ENCODE results near the gene NMNAT2.

NMNAT2 gene

DNA sequence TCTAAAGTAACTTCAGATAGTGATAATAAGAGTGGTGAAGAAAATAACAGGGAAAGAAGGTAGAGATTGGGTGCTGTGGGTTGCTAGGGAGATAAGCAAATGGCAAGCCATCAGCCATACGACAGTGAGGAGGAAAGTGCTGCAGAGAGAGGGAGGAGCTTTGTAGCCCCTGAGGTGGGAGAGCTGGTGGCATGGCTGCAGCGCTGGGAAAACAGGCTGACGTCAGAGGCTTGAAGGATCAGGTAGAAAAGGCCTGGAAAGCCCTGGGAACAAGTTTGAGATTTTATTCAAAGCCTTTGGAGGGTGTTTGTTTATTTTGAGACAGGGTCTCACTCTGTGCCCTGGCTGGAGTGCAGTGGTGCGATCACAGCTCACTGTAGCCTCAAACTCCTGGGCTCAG, 109.5 kb downstream of the NMNAT2 start:
- no peak for DNase-seq

- no peak for DNase-seq
These were observed 111.7 kb downstream of the NMNAT2 start for GRCh38 chr1:183306317-183307042.

DNA sequence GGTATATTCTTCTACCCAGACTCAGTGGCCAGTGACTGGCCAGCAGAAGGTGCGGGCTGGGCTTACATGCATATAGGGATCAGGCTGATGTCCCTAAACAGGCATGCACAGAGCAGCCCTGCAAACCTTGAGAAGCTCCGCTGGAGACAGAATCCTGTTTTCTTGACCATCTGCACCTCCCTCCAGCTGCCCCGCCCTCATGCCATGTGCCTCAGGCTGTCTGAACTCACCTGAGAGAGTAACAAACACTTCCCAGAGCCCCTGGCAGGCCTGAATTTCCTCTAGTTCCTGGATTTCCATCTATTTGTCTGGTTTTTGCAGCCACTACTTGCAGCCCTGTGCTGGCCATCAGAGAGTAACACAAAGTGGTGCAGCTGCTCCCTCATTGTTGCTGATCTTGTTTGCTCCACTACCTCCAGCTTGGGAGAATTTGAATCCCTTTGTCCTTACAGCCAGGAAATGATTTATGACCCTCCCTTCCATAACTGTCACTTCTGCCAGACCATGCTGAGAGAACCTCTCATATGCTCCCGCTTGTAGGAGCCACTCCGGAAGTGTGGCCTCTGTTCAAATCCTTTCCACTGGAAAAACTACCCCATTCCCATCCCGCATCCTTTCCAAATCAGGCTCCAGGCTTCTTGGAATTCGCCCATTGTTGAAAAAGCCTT, 113.6 kb downstream of the NMNAT2 start:
- no peak for DNase-seq

DNA sequence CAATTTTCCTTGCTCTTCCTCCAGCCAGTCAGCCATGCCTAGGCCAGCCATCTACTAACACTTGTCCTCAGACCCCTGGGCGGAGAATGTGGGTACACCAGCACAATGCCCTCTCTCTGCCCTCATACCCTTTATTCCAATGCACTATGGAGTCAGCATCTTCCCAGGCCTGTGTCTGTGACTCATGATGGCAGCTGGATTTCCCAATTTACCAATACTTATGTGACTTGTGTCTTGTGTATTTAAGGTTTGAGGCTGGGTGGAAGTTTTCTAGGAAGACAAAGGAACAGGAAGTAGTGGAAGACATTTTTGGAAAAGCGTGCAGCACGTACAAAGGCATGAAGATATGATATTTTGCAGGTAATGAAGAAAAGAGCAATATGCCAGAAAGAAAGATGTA, 114.3 kb downstream of the NMNAT2 start:
- DNase-seq, result no peak

GRCh38 chr1:183303323-183303645, 114.9 kb downstream of the NMNAT2 start:
- no peak for DNase-seq

- no peak for DNase-seq
These were observed 115.5 kb downstream of the NMNAT2 start for GRCh38 chr1:183302452-183303322.

- DNase-seq, result no peak
These were observed 116.9 kb downstream of the NMNAT2 start for GRCh38 chr1:183301239-183301638.

- DNase-seq, result no peak
These were observed 117.4 kb downstream of the NMNAT2 start for GRCh38 chr1:183300828-183301227.

GRCh38 chr1:183300395-183300794, 117.8 kb downstream of the NMNAT2 start:
- DNase-seq, result no peak

- DNase-seq, result no peak
These were observed 121.4 kb downstream of the NMNAT2 start for GRCh38 chr1:183296782-183297181.

- DNase-seq, result no peak
These were observed 122.7 kb downstream of the NMNAT2 start for GRCh38 chr1:183295521-183295920.

- no peak for DNase-seq
These were observed 124.3 kb downstream of the NMNAT2 start for GRCh38 chr1:183293876-183294275.

- DNase-seq, result no peak
These were observed 124.9 kb downstream of the NMNAT2 start for GRCh38 chr1:183293241-183293640.

GRCh38 chr1:183291802-183292514, 126.2 kb downstream of the NMNAT2 start:
- no peak for DNase-seq

DNA sequence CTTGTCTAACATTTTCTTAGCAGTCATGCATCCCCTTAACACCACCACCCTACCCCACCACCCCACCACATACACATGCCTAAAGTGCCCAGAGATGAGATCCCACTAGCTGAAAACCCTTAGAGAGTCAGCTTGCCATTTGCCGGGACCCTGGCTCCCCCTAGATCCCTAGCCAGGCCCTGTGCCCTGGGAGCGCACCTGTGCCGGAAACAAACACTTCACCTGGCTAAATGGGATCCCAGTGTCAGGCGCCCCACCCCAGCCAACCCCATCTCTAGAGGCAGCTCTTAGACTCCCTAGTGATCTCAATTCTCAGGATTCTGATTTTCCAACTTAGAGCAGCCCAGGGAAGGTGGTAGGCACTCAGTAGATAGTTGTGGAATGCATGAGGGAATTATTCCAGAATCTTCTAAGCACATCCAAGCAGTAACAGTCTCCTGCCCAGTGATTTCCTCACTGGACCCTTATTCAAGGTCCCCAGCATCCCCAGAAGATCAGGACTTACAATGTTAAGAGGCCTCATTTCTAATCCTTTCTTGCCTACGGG, 126.9 kb downstream of the NMNAT2 start:
- DNase-seq, result no peak

- no peak for DNase-seq
These were observed 127.6 kb downstream of the NMNAT2 start for GRCh38 chr1:183290628-183291027.

GRCh38 chr1:183289051-183289496, 129.1 kb downstream of the NMNAT2 start:
- DNase-seq, result no peak

DNA sequence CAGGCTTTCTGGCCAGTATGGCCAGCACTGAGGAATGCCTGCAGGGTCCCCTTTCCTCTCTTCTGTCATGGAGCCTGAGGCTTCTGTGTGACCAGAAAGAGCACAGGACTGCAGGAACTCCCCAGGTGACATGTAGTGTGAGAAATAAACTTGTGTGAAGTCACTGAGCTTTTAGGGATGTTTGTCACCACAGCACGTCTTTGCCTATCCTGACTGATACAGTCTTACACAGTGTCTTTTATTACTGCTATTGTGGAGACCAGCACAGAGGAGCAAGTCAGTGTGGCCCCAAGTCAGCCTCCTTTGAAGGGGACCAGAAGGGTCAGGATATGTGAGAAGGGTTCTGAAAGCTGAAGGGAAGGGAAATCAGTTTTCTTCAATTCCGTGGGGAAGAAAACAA, 129.6 kb downstream of the NMNAT2 start:
- no peak for DNase-seq

DNA sequence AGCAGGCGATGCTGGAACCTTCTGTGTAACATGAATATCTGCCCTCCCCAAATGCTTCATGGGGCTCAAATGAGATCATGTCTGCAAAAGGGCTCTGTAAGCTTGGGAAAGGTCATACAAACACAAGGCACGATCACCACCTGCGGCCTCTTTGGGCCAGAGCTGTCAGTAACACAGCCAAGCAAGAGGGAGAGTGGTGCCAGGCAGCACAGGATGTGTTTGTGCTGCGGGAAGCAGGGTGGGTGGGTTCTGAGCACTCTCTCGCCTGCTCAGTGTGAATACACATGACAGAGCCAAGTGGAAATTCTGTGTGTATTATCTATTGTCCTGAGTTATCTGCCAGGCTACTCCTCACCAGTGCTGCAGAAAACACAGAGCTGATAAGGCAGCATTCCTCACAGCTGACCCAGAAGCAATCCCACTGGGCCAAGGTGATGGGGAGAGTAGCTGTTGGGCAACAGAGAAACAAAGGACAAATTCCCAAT, 130.9 kb downstream of the NMNAT2 start:
- no peak for DNase-seq

DNA sequence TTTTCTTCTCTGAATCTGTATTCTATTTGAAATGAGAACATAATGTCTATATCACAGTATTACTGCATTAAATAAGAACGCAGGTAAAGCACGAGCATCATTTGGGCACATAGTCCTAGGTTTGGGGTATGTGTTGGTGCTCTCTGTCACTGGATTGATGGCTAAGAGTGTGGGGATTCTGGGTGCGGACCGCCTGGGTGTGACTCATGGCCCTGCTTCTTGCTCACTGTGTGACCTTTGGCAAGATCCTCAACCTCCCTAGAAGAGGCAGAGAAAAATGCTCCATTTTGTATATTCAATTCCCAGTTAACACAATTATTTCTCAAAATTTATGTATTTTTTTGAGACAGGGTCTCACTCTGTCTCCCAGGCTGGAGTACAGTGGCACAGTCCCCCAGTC, 132.4 kb downstream of the NMNAT2 start:
- DNase-seq, result no peak

DNA sequence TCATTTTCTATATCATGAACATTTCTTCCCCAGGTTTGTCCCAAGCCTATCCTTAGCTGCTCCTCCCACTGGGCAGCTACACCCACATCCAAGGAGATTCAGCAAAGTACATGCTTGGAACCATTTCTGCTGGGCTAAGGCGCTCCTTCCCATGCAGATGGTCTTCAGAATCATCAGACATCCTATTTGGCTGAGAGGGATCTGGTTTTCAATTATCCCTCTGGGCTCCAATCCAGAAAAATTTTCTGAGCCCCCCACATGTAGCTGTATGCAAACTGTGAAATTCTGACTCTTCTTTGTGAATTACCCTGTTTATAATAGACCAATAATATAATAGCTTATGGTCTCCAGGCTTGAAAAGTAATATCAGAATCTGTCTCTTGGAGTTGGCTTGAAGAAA, 132.9 kb downstream of the NMNAT2 start:
- DNase-seq, result no peak

DNA sequence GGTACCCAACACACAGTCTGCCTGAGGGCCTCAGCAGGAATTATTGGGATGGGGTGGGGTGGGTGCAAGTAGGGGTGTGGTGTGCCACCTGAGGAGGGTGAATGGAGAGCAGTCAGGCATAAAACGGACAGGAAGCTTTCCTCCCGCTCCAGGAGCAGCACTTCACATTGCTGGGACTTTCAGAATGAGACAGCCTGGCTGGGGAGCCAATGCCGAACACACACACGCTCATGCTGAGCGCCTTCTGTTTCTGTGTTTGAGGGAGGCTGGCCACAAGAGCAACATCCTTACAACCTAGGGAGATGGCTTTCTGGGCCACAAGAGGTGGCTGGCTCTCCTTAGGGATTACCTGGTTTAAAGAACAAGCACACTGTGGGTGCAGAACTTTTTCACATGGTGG, 134.1 kb downstream of the NMNAT2 start:
- no peak for DNase-seq

- DNase-seq, result no peak
These were observed 134.9 kb downstream of the NMNAT2 start for GRCh38 chr1:183283286-183283685.
